Bronchial epithelial cell (primary cell): ENCODE results near the gene SLC7A6. TPM values are rescaled to one million over a fixed set of nuclear protein-coding genes. Genes with fewer than 3 reads are reported as not detected.

ENCODE experiments used
- DNase-seq: peaks from one replicate; pipeline ENCODE4 v3.0.0-alpha.2; 2010; ENCODE audit warnings: low read depth
- FAIRE-seq: peaks from 2 replicates; lab custom pipeline; 2011; peaks lifted over from hg19 to GRCh38; lab: Jason Lieb, UNC
- H3K27me3 ChIP-seq: 2 replicates; pipeline ENCODE4 v1.5.1; 2011; ENCODE audit warnings: low read length; ENCODE audit not compliant: control insufficient read depth, insufficient read depth
- H3K36me3 ChIP-seq: 2 replicates; pipeline ENCODE4 v1.5.1; 2011; ENCODE audit warnings: low read length; ENCODE audit not compliant: control insufficient read depth, insufficient read depth
- H3K4me3 ChIP-seq: 2 replicates; pipeline ENCODE4 v1.5.1; 2011; ENCODE audit warnings: mild to moderate bottlenecking, low read depth, low read length, control low read depth
- CTCF ChIP-seq: IDR thresholded peaks from 2 replicates; pipeline ENCODE4 v1.5.1; 2011; ENCODE audit warnings: mild to moderate bottlenecking, moderate library complexity, low read length, control low read depth, inconsistent platforms; ENCODE audit not compliant: insufficient read depth, severe bottlenecking
- total RNA-seq: library from RNA; depleted of rRNA; stranded (reverse); fragments of >200 nt; gene quantifications from 2 replicates; pipeline ENCODE4 v1.2.1, GENCODE V29; 2014

Gene SLC7A6
- total RNA-seq, 1 donor from 2014 or later: 19.7 TPM

GRCh38 chr16:68232335-68232734 lies 32.0 kb upstream of the SLC7A6 start:
- Histone ChIP-seq H3K36me3 (peaks cover 35% of the 10 kb centered on the region), H3K27me3 (no peaks in the 10 kb centered on the region), H3K4me3 (no peak overlapping the region)
- no peak for DNase-seq
- no peak for TF ChIP-seq CTCF
- no peak for FAIRE-seq

GRCh38 chr16:68233085-68233834 lies 31.1 kb upstream of the SLC7A6 start:
- H3K36me3 ChIP-seq: peaks cover 34% of the 10 kb centered on the region
- TF ChIP-seq CTCF: no peak
- FAIRE-seq: peak; percentile 40

GRCh38 chr16:68233835-68234187 lies 30.5 kb upstream of the SLC7A6 start:
- DNase-seq (no peak), FAIRE-seq (no peak)
- no peak for TF ChIP-seq CTCF
- H3K27me3 ChIP-seq: no peaks in the 10 kb centered on the region
- H3K36me3 ChIP-seq: peaks cover 34% of the 10 kb centered on the region
- peak overlapping the region; percentile 88 for H3K4me3 ChIP-seq

More at GRCh38 chr16:68233085-68233834, 31.1 kb upstream of the SLC7A6 start:
- Histone ChIP-seq H3K4me3 (peak overlapping the region; percentile 88), H3K27me3 (no peaks in the 10 kb centered on the region)
- DNase-seq: no peak

- no peaks in the 10 kb centered on the region for H3K27me3 ChIP-seq
- H3K4me3 ChIP-seq: peak overlapping the region; percentile 88
- FAIRE-seq (peak; percentile 55), DNase-seq (peak; percentile 79)
- TF ChIP-seq CTCF: no peak
- peaks cover 31% of the 10 kb centered on the region for H3K36me3 ChIP-seq
Measured at GRCh38 chr16:68234188-68235107, 29.9 kb upstream of the SLC7A6 start.

- DNase-seq (peak; percentile 66), FAIRE-seq (no peak)
- Histone ChIP-seq H3K36me3 (peaks cover 23% of the 10 kb centered on the region), H3K27me3 (no peaks in the 10 kb centered on the region), H3K4me3 (peak overlapping the region; percentile 88)
- TF ChIP-seq CTCF: peak; percentile 66
Measured at GRCh38 chr16:68235108-68235886, 29.0 kb upstream of the SLC7A6 start.
